ENCODE measurements around the gene STK39. TPM values are rescaled to one million over a fixed set of nuclear protein-coding genes. Genes with fewer than 3 reads are reported as not detected.

STK39 gene
- total and polyA plus RNA-seq, 5 experiments from 2014 or later, result 4.3 to 18.1 (median 8.3) TPM

- no peak for DNase-seq
- H3K4me1 Mint-ChIP-seq, result no peaks in the 10 kb centered on the region
- no peak for ATAC-seq
- no peak overlapping the region for H3K27ac Mint-ChIP-seq
- peaks cover 9 to 36% (median 26%) of the 10 kb centered on the region in 3 donors for H3K36me3 Mint-ChIP-seq
- H3K27me3 Mint-ChIP-seq, result no peaks in the 10 kb centered on the region
- peaks cover 0 to 2% (median 0%) of the 10 kb centered on the region in 9 donors for H3K9me3 Mint-ChIP-seq
- POLR2A ChIA-PET, result no interaction called here
- no peak overlapping the region for H3K4me3 Mint-ChIP-seq
Measured at GRCh38 chr2:168120730-168121129, 126.7 kb downstream of the STK39 start.

- peaks cover 5 to 35% (median 26%) of the 10 kb centered on the region in 3 donors for H3K36me3 Mint-ChIP-seq
- H3K9me3 Mint-ChIP-seq, result peaks cover 0 to 2% (median 0%) of the 10 kb centered on the region in 9 donors
- peaks cover 0 to 2% (median 0%) of the 10 kb centered on the region in 4 donors for H3K4me1 Mint-ChIP-seq
- no peak overlapping the region for H3K27ac Mint-ChIP-seq
- no peaks in the 10 kb centered on the region for H3K27me3 Mint-ChIP-seq
- no peak for DNase-seq
- ATAC-seq, result no peak
- POLR2A ChIA-PET, result no interaction called here
- no peak overlapping the region for H3K4me3 Mint-ChIP-seq
Measured at GRCh38 chr2:168120310-168120709, 127.1 kb downstream of the STK39 start.

GRCh38 chr2:168119515-168120141 lies 127.8 kb downstream of the STK39 start:
- POLR2A ChIA-PET, result no interaction called here
- H3K9me3 Mint-ChIP-seq, result peaks cover 0 to 2% (median 0%) of the 10 kb centered on the region in 9 donors
- peaks cover 0 to 2% (median 0%) of the 10 kb centered on the region in 4 donors for H3K4me1 Mint-ChIP-seq
- peak in 3 of 10 donors; percentile 25 to 34 (median 31) for DNase-seq
- no peak for ATAC-seq
- no peak overlapping the region for H3K27ac Mint-ChIP-seq
- H3K36me3 Mint-ChIP-seq, result peaks cover 4 to 31% (median 24%) of the 10 kb centered on the region in 3 donors
- no peak overlapping the region for H3K4me3 Mint-ChIP-seq
- no peaks in the 10 kb centered on the region for H3K27me3 Mint-ChIP-seq

- Mint-ChIP-seq H3K4me1 (peaks cover 0 to 2% (median 0%) of the 10 kb centered on the region in 4 donors), H3K9me3 (peaks cover 0 to 2% (median 0%) of the 10 kb centered on the region in 9 donors), H3K36me3 (peaks cover 4 to 31% (median 26%) of the 10 kb centered on the region in 3 donors), H3K27ac (no peak overlapping the region), H3K27me3 (no peaks in the 10 kb centered on the region), H3K4me3 (no peak overlapping the region)
- POLR2A ChIA-PET, result no interaction called here
- ATAC-seq (no peak), DNase-seq (peak in 5 of 10 donors; percentile 5 to 47 (median 32))
Measured at GRCh38 chr2:168118733-168119514, 128.5 kb downstream of the STK39 start.

GRCh38 chr2:168116448-168116847 lies 130.9 kb downstream of the STK39 start:
- H3K36me3 Mint-ChIP-seq, result peaks cover 0 to 34% (median 24%) of the 10 kb centered on the region in 3 donors
- ATAC-seq (no peak), DNase-seq (no peak)
- H3K4me1 Mint-ChIP-seq, result peaks cover 0 to 4% (median 0%) of the 10 kb centered on the region in 4 donors
- no peaks in the 10 kb centered on the region for H3K9me3 Mint-ChIP-seq
- H3K27ac Mint-ChIP-seq, result no peak overlapping the region
- H3K27me3 Mint-ChIP-seq, result no peaks in the 10 kb centered on the region
- POLR2A ChIA-PET, result interaction anchor here (0.7 kb wide), 1 partner anchor 194 kb away, joined by 3 read pairs; no protein-coding TSS in a partner anchor
- no peak overlapping the region for H3K4me3 Mint-ChIP-seq

GRCh38 chr2:168114619-168115018 lies 132.8 kb downstream of the STK39 start:
- Mint-ChIP-seq H3K27me3 (no peaks in the 10 kb centered on the region), H3K36me3 (peaks cover 0 to 45% (median 26%) of the 10 kb centered on the region in 3 donors), H3K4me3 (no peak overlapping the region), H3K27ac (no peak overlapping the region), H3K9me3 (no peaks in the 10 kb centered on the region), H3K4me1 (peaks cover 0 to 4% (median 0%) of the 10 kb centered on the region in 4 donors)
- no peak for ATAC-seq
- DNase-seq, result no peak
- POLR2A ChIA-PET, result no interaction called here

- POLR2A ChIA-PET, result no interaction called here
- Mint-ChIP-seq H3K27ac (no peak overlapping the region), H3K9me3 (no peaks in the 10 kb centered on the region), H3K27me3 (no peaks in the 10 kb centered on the region), H3K4me3 (no peak overlapping the region), H3K4me1 (peaks cover 0 to 4% (median 0%) of the 10 kb centered on the region in 4 donors), H3K36me3 (peaks cover 0 to 45% (median 30%) of the 10 kb centered on the region in 3 donors)
- no peak for ATAC-seq
- no peak for DNase-seq
Measured at GRCh38 chr2:168114040-168114439, 133.4 kb downstream of the STK39 start.

- Mint-ChIP-seq H3K4me3 (no peak overlapping the region), H3K9me3 (peaks cover 0 to 4% (median 0%) of the 10 kb centered on the region in 9 donors)
Measured at GRCh38 chr2:168107322-168107721, 140.1 kb downstream of the STK39 start.

GRCh38 chr2:168105127-168105683 lies 142.2 kb downstream of the STK39 start:
- POLR2A ChIA-PET, result no interaction called here
- H3K36me3 Mint-ChIP-seq, result peaks cover 13 to 56% (median 56%) of the 10 kb centered on the region in 3 donors
- peaks cover 0 to 4% (median 0%) of the 10 kb centered on the region in 9 donors for H3K9me3 Mint-ChIP-seq
- H3K4me3 Mint-ChIP-seq, result no peak overlapping the region
- no peaks in the 10 kb centered on the region for H3K27me3 Mint-ChIP-seq
- ATAC-seq (no peak), DNase-seq (no peak)
- H3K27ac Mint-ChIP-seq, result peak overlapping the region in 1 of 10 donors; percentile 27
- H3K4me1 Mint-ChIP-seq, result peaks cover 0 to 3% (median 0%) of the 10 kb centered on the region in 4 donors

More at GRCh38 chr2:168107322-168107721, 140.1 kb downstream of the STK39 start:
- no peak for ATAC-seq
- DNase-seq, result no peak
- POLR2A ChIA-PET, result no interaction called here
- Mint-ChIP-seq H3K27me3 (no peaks in the 10 kb centered on the region), H3K27ac (no peak overlapping the region), H3K4me1 (peaks cover 0 to 3% (median under 1%) of the 10 kb centered on the region in 4 donors), H3K36me3 (peaks cover 6 to 58% (median 39%) of the 10 kb centered on the region in 3 donors)

GRCh38 chr2:168097431-168097830 lies 150.0 kb downstream of the STK39 start:
- H3K4me3 Mint-ChIP-seq, result no peak overlapping the region
- H3K36me3 Mint-ChIP-seq, result peaks cover 18 to 34% (median 29%) of the 10 kb centered on the region in 3 donors
- DNase-seq (no peak), ATAC-seq (no peak)
- H3K27ac Mint-ChIP-seq, result no peak overlapping the region
- peaks cover 0 to 4% (median 0%) of the 10 kb centered on the region in 9 donors for H3K9me3 Mint-ChIP-seq
- H3K27me3 Mint-ChIP-seq, result no peaks in the 10 kb centered on the region
- POLR2A ChIA-PET, result no interaction called here
- H3K4me1 Mint-ChIP-seq, result peaks cover 0 to 6% (median under 1%) of the 10 kb centered on the region in 4 donors

GRCh38 chr2:168096158-168096557 lies 151.2 kb downstream of the STK39 start:
- ATAC-seq, result no peak
- no peak for DNase-seq
- H3K4me1 Mint-ChIP-seq, result peaks cover under 1 to 8% (median 2%) of the 10 kb centered on the region in 4 donors
- H3K9me3 Mint-ChIP-seq, result peaks cover 0 to 3% (median 0%) of the 10 kb centered on the region in 9 donors
- no peaks in the 10 kb centered on the region for H3K27me3 Mint-ChIP-seq
- POLR2A ChIA-PET, result interaction anchor here (0.6 kb wide), 1 partner anchor 15 kb away, joined by 5 read pairs; no protein-coding TSS in a partner anchor
- peaks cover 10 to 25% (median 21%) of the 10 kb centered on the region in 3 donors for H3K36me3 Mint-ChIP-seq
- H3K4me3 Mint-ChIP-seq, result no peak overlapping the region
- no peak overlapping the region for H3K27ac Mint-ChIP-seq

GRCh38 chr2:168091986-168092385 lies 155.4 kb downstream of the STK39 start:
- Mint-ChIP-seq H3K9me3 (no peaks in the 10 kb centered on the region), H3K4me1 (peaks cover 4 to 28% (median 19%) of the 10 kb centered on the region in 4 donors), H3K36me3 (peaks cover 0 to 13% (median under 1%) of the 10 kb centered on the region in 3 donors), H3K27me3 (no peaks in the 10 kb centered on the region), H3K4me3 (no peak overlapping the region), H3K27ac (no peak overlapping the region)
- ATAC-seq, result no peak
- POLR2A ChIA-PET, result no interaction called here
- no peak for DNase-seq
